Spleen (tissue), 7 donors: ENCODE data around the gene TMSB4X.
"Not testable (repeated sequence)": the region's sequence is repeated elsewhere in the genome, so short reads cannot be mapped to it uniquely, and the experiment has no call there.

Experiments
- POLR2AphosphoS5 ChIP-seq, 3 donors: sonication (generic); formaldehyde crosslinking; IDR thresholded peaks; one replicate each; pipeline ENCODE4 v1.5.1; 2017; ENCODE audit warnings: antibody characterized with exemption in 3 of 3
- TF ChIP-seq, protein P1 (sequence below), 11 experiments: fragments of 200-600 bp in 7 of 11; fragments of 450-650 bp in 4 of 11; sonication (generic) in 4 of 11; IDR thresholded peaks in 8 of 11; conservative IDR thresholded peaks in 3 of 11; 1 replicate in 7 of 11; 2 replicates in 4 of 11; pipeline versions ENCODE4 v1.4.0 to v1.8.0; 2016 to 2021; ENCODE audit warnings: antibody characterized with exemption in 11 of 11, inconsistent platforms in 4 of 11, mild to moderate bottlenecking in 1 of 11
- donor health status: DM: no; HTN: no; CAD: no; lungs with moderate emphysema.
- donor health status: DM: no; HTN: no; CAD: no.
- donor health status: DM: no; HTN: no; CAD: no.

DNA sequence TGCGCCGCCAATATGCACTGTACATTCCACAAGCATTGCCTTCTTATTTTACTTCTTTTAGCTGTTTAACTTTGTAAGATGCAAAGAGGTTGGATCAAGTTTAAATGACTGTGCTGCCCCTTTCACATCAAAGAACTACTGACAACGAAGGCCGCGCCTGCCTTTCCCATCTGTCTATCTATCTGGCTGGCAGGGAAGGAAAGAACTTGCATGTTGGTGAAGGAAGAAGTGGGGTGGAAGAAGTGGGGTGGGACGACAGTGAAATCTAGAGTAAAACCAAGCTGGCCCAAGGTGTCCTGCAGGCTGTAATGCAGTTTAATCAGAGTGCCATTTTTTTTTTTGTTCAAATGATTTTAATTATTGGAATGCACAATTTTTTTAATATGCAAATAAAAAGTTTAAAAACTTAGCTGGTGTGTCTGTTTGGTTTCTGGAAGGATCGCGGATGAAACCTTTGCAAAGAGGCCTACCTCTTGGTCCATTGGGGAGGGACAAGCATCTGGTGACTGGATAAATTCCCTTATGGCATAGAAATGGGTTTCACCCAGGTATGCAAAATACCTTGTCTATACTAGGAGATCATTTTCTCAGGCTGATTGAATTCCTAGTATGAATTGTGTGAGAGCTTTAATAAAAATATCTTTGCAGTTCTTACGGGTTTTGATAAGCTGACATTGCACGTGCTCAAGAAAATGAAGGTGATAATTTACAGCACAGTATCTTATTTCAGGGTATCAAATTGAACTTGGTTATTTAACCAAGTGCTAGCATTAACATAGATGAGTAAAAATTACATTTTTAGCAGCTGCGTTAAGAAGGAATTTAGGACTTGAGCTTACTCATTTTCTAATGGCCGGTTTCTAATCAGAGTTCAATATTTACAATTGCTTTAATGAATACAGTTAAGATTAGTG lies 2.2 kb downstream of the TMSB4X start:
- TF ChIP-seq, protein P1, sequence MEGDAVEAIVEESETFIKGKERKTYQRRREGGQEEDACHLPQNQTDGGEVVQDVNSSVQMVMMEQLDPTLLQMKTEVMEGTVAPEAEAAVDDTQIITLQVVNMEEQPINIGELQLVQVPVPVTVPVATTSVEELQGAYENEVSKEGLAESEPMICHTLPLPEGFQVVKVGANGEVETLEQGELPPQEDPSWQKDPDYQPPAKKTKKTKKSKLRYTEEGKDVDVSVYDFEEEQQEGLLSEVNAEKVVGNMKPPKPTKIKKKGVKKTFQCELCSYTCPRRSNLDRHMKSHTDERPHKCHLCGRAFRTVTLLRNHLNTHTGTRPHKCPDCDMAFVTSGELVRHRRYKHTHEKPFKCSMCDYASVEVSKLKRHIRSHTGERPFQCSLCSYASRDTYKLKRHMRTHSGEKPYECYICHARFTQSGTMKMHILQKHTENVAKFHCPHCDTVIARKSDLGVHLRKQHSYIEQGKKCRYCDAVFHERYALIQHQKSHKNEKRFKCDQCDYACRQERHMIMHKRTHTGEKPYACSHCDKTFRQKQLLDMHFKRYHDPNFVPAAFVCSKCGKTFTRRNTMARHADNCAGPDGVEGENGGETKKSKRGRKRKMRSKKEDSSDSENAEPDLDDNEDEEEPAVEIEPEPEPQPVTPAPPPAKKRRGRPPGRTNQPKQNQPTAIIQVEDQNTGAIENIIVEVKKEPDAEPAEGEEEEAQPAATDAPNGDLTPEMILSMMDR (IDR thresholded peaks at IDR 0.05 in 8 of 11, conservative IDR thresholded peaks at IDR 0.05 in 3 of 11) = not testable (repeated sequence)
- TF ChIP-seq POLR2AphosphoS5 (IDR thresholded peaks at IDR 0.05) = peak in 1 of 3 donors; percentile 46
